Stimulated activated memory B cell treated with anti-CD40 and anti-IgM and Interleukin-4, amounts not matched to agents 10 μg/mL and 1 μg/mL and 100 μg/mL, for 72 hours (primary cell): Measurements from ENCODE around the gene OR2B6.

ENCODE experiments used
- ATAC-seq: fragments of 150-1000 bp; cut with Tn5 transposase; 2 replicates; pipeline ENCODE4 v1.10.0; 2021
- H3K27ac Mint-ChIP-seq: one replicate; pipeline ENCODE4 v1.8.0; 2022; ENCODE audit warnings: mild to moderate bottlenecking, mixed read lengths
- H3K27me3 Mint-ChIP-seq: one replicate; pipeline ENCODE4 v1.8.0; 2022; ENCODE audit warnings: mixed read lengths
- H3K36me3 Mint-ChIP-seq: one replicate; pipeline ENCODE4 v1.8.0; 2022; ENCODE audit warnings: mixed read lengths
- H3K4me1 Mint-ChIP-seq: one replicate; pipeline ENCODE4 v1.8.0; 2022; ENCODE audit warnings: mixed read lengths
- H3K4me3 Mint-ChIP-seq: one replicate; pipeline ENCODE4 v1.8.0; 2022; ENCODE audit warnings: mild to moderate bottlenecking, moderate library complexity, mixed read lengths
- H3K9me3 Mint-ChIP-seq: one replicate; pipeline ENCODE4 v1.8.0; 2022; ENCODE audit warnings: mixed read lengths

The OR2B6 gene

DNA sequence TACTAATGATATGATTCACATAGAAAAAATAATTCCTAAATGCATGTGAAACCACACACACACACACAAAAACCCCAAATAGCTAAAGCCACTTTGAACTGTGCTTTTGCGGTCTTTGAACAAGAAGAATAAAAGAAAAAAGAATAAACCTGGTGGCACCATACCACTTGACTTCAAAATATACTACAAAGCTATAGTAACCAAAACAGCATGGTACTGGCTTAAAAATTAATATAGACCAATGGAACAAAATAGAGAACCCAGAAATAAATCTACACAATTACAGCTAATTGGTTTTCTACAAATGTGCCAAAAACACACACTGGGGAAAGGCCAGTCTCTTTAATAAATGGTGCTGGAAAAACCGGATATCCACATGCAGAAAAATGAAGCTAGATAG lies 13.4 kb downstream of the OR2B6 start:
- H3K4me3 Mint-ChIP-seq, result no peak overlapping the region
- ATAC-seq, result no peak
- H3K9me3 Mint-ChIP-seq, result peaks cover 5% of the 10 kb centered on the region
- no peaks in the 10 kb centered on the region for H3K27me3 Mint-ChIP-seq
- H3K4me1 Mint-ChIP-seq, result peaks cover 8% of the 10 kb centered on the region
- peaks cover 4% of the 10 kb centered on the region for H3K36me3 Mint-ChIP-seq
- H3K27ac Mint-ChIP-seq, result no peak overlapping the region

DNA sequence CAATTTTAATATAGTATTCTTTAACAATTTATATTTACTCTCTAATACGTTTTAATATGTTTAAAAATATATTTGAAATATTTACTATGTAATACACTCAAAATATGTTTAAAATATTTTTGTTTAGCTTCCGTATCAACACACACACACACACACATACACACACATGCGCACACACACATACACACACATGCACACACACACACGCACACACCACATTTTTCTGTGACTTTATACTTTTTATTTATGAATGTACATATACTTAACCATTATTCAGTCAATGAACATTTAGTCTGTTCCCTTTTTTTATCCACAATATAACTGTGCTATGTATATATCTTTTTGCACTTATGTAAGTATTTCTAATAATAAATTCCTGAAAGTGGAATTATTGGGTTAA lies 15.7 kb downstream of the OR2B6 start:
- Mint-ChIP-seq H3K9me3 (peaks cover 3% of the 10 kb centered on the region), H3K27ac (no peak overlapping the region), H3K4me1 (no peaks in the 10 kb centered on the region), H3K27me3 (no peaks in the 10 kb centered on the region), H3K4me3 (no peak overlapping the region), H3K36me3 (peaks cover 4% of the 10 kb centered on the region)
- ATAC-seq, result no peak

DNA sequence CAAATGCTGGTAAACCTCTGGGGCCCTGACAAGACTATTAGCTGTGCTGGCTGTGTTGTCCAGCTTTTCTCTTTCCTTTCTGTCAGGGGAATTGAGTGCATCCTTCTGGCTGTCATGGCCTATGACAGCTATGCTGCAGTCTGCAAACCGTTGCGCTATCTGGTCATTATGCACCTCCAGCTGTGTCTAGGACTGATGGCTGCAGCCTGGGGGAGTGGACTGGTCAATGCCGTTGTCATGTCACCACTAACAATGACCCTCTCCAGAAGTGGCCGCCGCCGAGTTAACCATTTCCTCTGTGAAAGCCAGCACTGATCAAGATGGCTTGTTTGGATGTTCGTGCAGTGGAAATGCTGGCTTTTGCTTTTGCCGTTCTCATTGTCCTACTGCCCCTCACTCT lies 20.3 kb downstream of the OR2B6 start:
- Mint-ChIP-seq H3K4me1 (no peaks in the 10 kb centered on the region), H3K9me3 (no peaks in the 10 kb centered on the region), H3K27ac (no peak overlapping the region), H3K27me3 (no peaks in the 10 kb centered on the region), H3K4me3 (no peak overlapping the region), H3K36me3 (no peaks in the 10 kb centered on the region)
- no peak for ATAC-seq

DNA sequence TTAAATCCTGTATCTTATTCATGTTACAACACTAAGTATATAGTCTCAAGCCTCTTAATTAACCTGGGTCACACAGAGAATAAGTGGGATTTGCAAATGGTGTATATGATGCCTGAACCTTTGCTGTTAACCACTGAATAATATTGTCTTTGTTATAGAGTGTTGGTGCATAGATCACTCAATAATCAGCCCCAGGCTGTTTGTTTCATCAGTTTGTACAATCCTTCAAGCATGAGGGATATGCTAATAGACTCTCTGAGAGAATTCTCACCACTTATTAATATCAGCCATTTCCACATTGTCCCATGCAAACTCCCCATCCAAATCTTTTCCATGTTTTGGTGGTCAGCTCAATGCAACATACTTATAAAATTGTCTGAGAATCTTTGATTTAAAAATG lies 21.7 kb downstream of the OR2B6 start:
- no peaks in the 10 kb centered on the region for H3K4me1 Mint-ChIP-seq
- ATAC-seq, result no peak
- no peaks in the 10 kb centered on the region for H3K27me3 Mint-ChIP-seq
- no peaks in the 10 kb centered on the region for H3K36me3 Mint-ChIP-seq
- H3K9me3 Mint-ChIP-seq, result no peaks in the 10 kb centered on the region
- H3K4me3 Mint-ChIP-seq, result no peak overlapping the region
- H3K27ac Mint-ChIP-seq, result no peak overlapping the region

DNA sequence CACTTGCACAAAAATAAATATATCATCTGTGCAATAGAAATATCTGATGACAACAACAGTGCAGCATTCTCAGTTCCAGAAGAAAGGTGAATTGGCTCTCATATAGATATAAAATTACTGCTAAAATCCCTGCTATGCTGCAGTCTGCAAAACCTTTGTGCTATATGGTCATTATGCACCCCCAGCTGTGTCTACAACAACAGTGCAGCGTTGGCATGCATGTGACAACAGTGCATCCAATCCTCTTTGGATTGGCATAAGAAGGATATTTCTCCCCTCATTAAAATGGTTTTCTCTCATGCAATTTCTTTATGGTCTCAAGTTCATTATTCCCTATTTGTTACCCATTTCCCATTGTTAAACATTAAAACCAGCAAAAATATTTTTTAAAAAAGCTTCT lies 23.1 kb downstream of the OR2B6 start:
- H3K4me1 Mint-ChIP-seq, result no peaks in the 10 kb centered on the region
- no peak for ATAC-seq
- H3K27ac Mint-ChIP-seq, result no peak overlapping the region
- H3K4me3 Mint-ChIP-seq, result no peak overlapping the region
- H3K36me3 Mint-ChIP-seq, result no peaks in the 10 kb centered on the region
- H3K9me3 Mint-ChIP-seq, result no peaks in the 10 kb centered on the region
- H3K27me3 Mint-ChIP-seq, result no peaks in the 10 kb centered on the region

DNA sequence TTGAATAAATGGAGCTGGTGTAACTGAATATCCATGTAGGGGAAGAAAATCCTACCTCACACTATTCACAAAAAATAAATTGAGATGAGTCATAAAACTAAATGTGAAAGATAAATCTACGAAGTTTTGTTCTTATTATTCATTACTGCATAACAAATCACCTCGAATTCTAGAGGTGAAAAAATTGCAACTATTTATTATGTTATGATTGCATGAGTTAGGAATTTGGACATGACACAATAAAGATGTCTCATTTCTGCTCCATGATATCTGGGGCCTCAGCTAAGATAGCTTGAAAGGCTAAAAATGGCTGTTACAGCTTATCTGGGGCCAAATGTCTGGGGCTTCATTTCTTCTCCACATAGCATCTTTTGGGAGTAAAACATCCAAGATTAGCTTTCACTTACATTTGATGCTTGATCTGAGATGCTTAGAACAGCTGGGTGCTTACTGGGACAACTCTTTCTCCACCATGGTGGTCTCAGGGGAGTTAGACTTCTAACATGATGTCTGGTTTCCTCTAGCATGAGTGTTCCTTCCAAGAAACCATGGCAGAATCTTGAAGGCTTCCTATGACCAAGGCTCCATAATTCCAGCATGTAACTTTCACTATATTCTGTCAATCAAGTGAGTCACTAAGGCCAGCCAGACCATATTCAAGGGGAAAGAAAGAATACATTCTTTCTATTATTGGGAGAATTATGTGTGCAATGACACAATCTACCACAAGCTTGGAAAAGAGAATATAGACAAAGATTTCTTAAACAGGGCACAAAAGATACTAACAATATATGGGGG lies 30.1 kb downstream of the OR2B6 start:
- Mint-ChIP-seq H3K4me1 (no peaks in the 10 kb centered on the region), H3K27me3 (peaks cover 9% of the 10 kb centered on the region), H3K27ac (no peak overlapping the region), H3K36me3 (no peaks in the 10 kb centered on the region), H3K4me3 (no peak overlapping the region), H3K9me3 (no peaks in the 10 kb centered on the region)
- no peak for ATAC-seq

DNA sequence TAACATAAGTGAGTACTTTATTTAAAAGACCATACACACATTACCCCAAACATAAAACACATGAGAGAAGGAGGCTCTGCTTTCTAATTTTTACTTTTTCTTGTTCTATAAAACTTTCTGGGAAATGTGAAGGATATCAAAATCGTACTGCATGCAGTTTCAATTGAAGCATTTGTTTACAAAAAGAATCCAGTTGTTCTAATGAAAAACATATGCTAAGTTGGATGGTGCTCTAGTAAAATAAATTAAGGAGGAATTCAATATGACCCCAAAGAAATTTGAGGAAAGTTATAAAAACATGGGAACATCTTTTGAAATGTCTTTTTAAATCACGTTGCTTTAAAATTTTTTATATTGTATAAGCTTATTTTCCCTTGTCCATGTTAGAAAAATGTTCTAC lies 37.6 kb downstream of the OR2B6 start:
- Mint-ChIP-seq H3K27ac (no peak overlapping the region), H3K4me1 (no peaks in the 10 kb centered on the region), H3K27me3 (peaks cover 9% of the 10 kb centered on the region), H3K4me3 (no peak overlapping the region), H3K9me3 (no peaks in the 10 kb centered on the region), H3K36me3 (no peaks in the 10 kb centered on the region)
- no peak for ATAC-seq

DNA sequence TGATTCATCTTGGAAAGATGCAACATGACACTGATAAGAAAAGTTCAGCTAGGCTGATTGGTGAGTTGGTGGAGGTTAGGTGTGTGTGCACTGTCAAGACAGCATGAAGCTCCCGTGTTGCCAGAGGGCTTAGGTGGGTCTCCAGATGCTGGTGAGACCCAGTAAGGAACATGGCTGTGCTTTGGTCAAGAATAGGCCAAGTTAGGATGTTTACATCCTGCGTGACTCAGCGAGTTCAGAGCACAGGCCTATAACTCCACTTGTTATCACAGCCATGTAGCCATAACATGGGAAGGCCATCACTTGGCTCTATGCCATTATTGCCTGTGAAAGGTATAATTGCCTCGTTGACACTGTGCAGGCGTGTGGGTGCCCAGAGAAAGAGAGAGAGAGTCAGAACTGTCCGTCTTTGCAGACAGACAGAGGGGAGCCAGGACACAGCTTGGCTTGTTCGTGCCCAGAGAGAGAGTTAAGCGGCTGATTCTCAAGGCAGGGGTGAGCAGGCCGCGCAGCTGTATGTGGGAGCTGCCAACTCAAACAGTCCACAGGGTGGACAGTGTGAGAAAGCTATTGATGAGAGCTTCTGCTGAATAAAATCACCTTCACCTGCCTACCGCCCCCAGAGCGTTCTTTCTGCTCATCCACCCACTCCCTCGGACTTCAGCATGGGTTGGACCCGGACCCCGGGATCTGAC lies 43.5 kb downstream of the OR2B6 start:
- Mint-ChIP-seq H3K4me1 (no peaks in the 10 kb centered on the region), H3K27ac (no peak overlapping the region), H3K9me3 (no peaks in the 10 kb centered on the region), H3K27me3 (no peaks in the 10 kb centered on the region), H3K4me3 (no peak overlapping the region), H3K36me3 (no peaks in the 10 kb centered on the region)
- ATAC-seq, result no peak

DNA sequence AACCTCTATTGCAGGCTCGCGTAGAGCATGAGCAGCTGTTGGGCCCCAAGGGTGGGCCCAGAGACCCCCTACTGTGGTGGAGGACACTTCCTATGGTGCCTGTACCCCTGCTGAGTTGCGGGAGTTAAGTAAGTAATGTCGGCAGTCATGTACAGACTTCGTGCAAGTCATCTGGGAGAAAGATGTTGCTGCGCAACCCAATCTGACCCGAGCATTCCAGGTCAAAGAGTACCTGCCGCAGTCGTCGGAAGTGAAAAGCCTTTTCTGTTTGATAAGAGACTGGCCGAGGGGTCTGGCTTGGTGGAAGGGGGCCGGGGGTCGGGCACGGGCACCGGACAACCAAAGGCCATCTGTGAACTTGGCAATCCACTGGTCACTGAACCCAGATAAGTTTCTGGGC lies 44.3 kb downstream of the OR2B6 start:
- ATAC-seq, result no peak
- Mint-ChIP-seq H3K27me3 (no peaks in the 10 kb centered on the region), H3K27ac (no peak overlapping the region), H3K9me3 (no peaks in the 10 kb centered on the region), H3K36me3 (no peaks in the 10 kb centered on the region), H3K4me1 (no peaks in the 10 kb centered on the region), H3K4me3 (no peak overlapping the region)

DNA sequence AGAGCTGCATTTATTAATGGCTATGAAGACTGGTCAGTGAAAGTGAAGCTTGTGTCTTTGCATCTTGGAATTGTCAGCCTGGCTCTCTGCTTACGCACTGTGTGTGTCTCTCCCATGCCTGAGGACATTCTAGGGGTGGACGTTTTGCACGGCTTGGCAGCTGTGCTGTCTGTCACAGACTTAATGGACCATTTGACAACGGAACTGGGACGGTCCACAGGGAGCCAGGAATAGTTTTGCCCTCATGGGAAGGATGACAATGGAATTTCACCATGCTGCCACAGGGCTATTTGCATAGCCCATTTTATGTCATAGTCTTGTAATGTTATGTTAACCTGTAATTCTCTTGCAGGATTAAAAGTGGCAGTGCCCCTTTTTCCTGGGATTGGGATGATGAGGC lies 44.7 kb downstream of the OR2B6 start:
- H3K27me3 Mint-ChIP-seq, result no peaks in the 10 kb centered on the region
- no peaks in the 10 kb centered on the region for H3K9me3 Mint-ChIP-seq
- ATAC-seq, result no peak
- H3K27ac Mint-ChIP-seq, result no peak overlapping the region
- H3K4me3 Mint-ChIP-seq, result no peak overlapping the region
- no peaks in the 10 kb centered on the region for H3K36me3 Mint-ChIP-seq
- no peaks in the 10 kb centered on the region for H3K4me1 Mint-ChIP-seq

DNA sequence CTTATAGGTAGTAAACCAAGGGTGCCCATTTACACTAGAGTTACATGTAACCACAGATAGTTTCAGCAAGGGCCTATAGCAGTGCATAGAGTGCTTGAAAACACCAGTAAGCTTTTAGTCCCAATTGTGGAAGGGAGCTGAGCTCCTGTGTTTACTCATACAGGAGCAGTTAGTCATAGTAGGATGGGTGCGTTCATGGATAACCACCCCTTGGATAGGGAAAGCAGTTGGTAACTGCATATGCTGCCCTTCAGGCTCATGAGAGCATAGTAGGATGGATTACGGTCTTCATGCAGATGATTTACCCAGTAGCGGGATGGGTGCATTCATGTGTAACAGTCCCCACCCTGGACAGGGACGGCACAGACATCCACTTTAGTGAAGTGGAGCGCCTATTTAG lies 45.1 kb downstream of the OR2B6 start:
- H3K36me3 Mint-ChIP-seq, result no peaks in the 10 kb centered on the region

DNA sequence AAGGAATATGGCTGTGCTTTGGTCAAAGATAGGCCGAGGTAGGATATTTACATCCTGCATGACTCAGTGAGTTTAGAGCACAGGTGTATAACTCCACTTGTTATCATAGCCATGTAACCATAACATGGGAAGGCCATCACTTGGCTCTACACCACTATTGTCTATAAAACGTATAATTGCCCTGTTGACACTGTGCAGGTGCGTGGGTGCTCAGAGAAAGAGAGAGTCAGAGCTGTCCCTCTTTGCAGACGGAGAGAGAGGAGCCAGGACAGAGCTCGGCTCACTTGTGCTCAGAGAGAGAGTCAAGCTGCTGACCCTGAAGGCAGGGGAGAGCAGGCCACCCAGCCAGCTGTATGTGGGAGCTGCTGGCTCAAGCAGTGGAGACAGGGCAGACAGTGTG lies 46.0 kb downstream of the OR2B6 start:
- no peak for ATAC-seq
- Mint-ChIP-seq H3K9me3 (no peaks in the 10 kb centered on the region), H3K4me1 (peaks cover 3% of the 10 kb centered on the region), H3K27me3 (no peaks in the 10 kb centered on the region), H3K36me3 (no peaks in the 10 kb centered on the region), H3K27ac (no peak overlapping the region), H3K4me3 (no peak overlapping the region)

More for the DNA sequence above, 45.1 kb downstream of the OR2B6 start:
- no peak for ATAC-seq
- no peaks in the 10 kb centered on the region for H3K27me3 Mint-ChIP-seq
- no peaks in the 10 kb centered on the region for H3K4me1 Mint-ChIP-seq
- H3K4me3 Mint-ChIP-seq, result no peak overlapping the region
- no peaks in the 10 kb centered on the region for H3K9me3 Mint-ChIP-seq
- H3K27ac Mint-ChIP-seq, result no peak overlapping the region

DNA sequence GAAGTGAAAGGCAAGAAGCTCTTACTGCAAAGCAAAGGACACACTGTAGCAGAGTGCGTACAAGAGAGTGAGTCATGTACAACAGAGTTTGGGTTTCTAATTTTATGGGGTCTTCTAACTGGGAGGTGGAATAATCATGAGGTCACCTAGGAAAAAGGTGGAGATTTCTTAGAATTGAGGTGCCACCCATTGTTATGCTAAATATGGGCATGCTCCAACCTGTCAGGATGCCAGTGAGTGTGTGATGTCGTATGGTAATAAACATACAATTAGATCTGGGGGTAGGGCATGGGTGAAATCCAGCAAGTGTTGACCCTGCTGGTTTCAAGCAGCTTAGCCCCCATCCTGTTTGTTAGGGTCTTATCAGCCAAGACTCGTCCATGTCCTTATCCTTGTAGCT lies 46.6 kb downstream of the OR2B6 start:
- H3K27me3 Mint-ChIP-seq, result no peaks in the 10 kb centered on the region
- no peak overlapping the region for H3K4me3 Mint-ChIP-seq
- H3K9me3 Mint-ChIP-seq, result peaks cover 2% of the 10 kb centered on the region
- no peaks in the 10 kb centered on the region for H3K36me3 Mint-ChIP-seq
- ATAC-seq, result no peak
- H3K4me1 Mint-ChIP-seq, result peaks cover 9% of the 10 kb centered on the region
- no peak overlapping the region for H3K27ac Mint-ChIP-seq

DNA sequence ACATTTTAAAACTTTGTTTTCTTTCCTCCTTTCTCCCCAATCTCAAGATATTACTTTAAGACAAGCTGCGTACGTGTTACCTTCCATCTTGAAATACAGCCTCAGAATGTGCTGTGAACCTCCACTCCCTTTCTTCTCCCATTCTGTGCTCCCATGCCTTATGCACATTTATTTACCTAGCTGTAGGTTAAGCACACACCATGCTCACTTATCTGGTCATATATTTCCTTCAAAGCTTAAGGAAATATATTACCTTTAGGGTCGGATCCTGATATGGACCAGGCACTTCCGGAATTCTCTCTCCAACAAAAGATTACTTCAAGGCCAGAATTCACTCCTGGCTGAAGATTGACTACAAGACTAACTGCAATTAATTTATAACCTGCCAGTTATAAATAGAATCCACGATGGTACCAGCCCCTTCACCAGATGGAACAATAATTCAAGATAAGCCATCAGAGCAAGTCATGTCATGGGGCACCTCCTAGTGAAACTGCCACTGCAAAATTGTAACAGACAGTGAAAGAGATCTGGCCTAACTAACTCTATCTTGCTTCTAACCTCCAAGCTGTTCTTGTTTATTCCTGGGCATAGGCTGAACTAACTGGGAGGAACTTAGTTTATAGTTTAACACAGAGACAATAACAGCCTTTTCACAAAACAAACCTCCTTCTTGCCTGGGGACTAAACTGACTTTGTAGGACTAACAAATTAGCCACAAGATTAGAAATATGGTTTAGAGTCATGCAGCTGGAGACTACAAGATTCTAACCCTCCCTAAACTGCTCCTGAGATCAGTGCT lies 47.5 kb downstream of the OR2B6 start:
- Mint-ChIP-seq H3K9me3 (peaks cover 4% of the 10 kb centered on the region), H3K36me3 (no peaks in the 10 kb centered on the region)

DNA sequence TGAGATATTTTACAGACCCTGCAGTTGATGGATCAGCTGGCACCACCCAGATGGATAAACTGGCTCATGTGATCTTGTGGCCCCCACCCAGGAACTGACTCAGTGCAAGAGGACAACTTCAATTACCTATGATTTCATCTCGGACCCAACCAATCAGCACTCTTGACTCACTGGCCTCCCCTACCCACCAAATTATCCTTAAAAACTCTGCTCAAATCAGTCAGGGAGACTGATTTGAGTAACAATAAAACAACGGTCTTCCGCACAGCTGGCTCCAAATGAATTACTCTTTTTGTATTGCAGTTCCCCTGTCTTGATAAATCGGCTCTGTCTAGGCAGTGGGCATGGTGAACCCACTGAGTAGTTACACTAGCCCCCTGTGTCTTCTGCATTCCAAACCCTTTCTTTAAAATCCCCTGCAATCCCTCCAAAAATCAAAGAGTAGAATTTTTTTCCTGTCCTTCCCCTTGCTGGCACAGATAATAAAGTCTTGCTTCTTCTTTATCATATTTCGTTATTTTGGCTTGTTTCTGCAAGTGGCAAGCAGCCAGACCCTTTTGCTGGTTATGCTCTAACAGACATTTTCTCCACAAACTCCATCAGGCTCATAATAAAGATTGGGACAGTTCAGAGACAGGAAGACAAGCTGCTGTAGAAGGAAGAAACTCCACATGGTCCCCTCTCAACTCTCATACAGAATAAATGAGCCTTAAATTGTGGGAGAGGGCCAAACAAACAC lies 48.3 kb downstream of the OR2B6 start:
- Mint-ChIP-seq H3K9me3 (peaks cover 4% of the 10 kb centered on the region), H3K27me3 (no peaks in the 10 kb centered on the region), H3K4me3 (no peak overlapping the region), H3K36me3 (no peaks in the 10 kb centered on the region), H3K4me1 (peaks cover 12% of the 10 kb centered on the region), H3K27ac (no peak overlapping the region)
- ATAC-seq, result no peak

More for the DNA sequence above, 47.5 kb downstream of the OR2B6 start:
- no peak overlapping the region for H3K27ac Mint-ChIP-seq
- H3K4me3 Mint-ChIP-seq, result no peak overlapping the region
- H3K27me3 Mint-ChIP-seq, result no peaks in the 10 kb centered on the region
- peaks cover 12% of the 10 kb centered on the region for H3K4me1 Mint-ChIP-seq
- ATAC-seq, result no peak
